SJSA1 (cell line): ENCODE measurements around the gene MYH13. TPM values are rescaled to one million over a fixed set of nuclear protein-coding genes. Genes with fewer than 3 reads are reported as not detected.
A peak's percentile ranks its signal among the peaks of the same experiment; 100 is the strongest.

Experiments used
- DNase-seq, 2 experiments: peaks; one replicate each; pipeline ENCODE4 v3.0.0-alpha.2; 2015 to 2020; ENCODE audit warnings: low spot score in 2 of 2, low read depth in 1 of 2
- H3K27ac ChIP-seq: fragments of 250-450 bp; sonication (Bioruptor Pico); 2 replicates; pipeline ENCODE4 v1.5.1; 2020; ENCODE audit warnings: mild to moderate bottlenecking, moderate library complexity
- H3K27me3 ChIP-seq: fragments of 250-450 bp; sonication (Bioruptor Pico); replicated peaks from 2 replicates; pipeline ENCODE4 v1.5.1; 2020; ENCODE audit warnings: mild to moderate bottlenecking, moderate library complexity
- H3K36me3 ChIP-seq: fragments of 250-450 bp; sonication (Bioruptor Pico); 2 replicates; pipeline ENCODE4 v1.5.1; 2020; ENCODE audit warnings: mild to moderate bottlenecking
- H3K4me1 ChIP-seq: fragments of 250-450 bp; sonication (Bioruptor Pico); replicated peaks from 2 replicates; pipeline ENCODE4 v1.6.1; 2021; ENCODE audit warnings: mild to moderate bottlenecking
- H3K4me3 ChIP-seq: fragments of 250-450 bp; sonication (Bioruptor Pico); 2 replicates; pipeline ENCODE4 v1.5.1; 2020; ENCODE audit warnings: mild to moderate bottlenecking
- H3K9me3 ChIP-seq: fragments of 250-450 bp; sonication (Bioruptor Pico); replicated peaks from 2 replicates; pipeline ENCODE4 v1.5.1; 2020; ENCODE audit warnings: mild to moderate bottlenecking
- total RNA-seq: library from RNA; depleted of rRNA; stranded (reverse); fragments of >200 nt; shearing (Covaris generic); gene quantifications from 2 replicates; pipeline ENCODE4 v1.2.3, GENCODE V29; 2014

Gene MYH13
- total RNA-seq, 1 experiment from 2014 or later = not detected

- H3K27ac ChIP-seq = no peak overlapping the region
- H3K4me1 ChIP-seq = no peaks in the 10 kb centered on the region
- no peaks in the 10 kb centered on the region for H3K27me3 ChIP-seq
- H3K36me3 ChIP-seq = no peaks in the 10 kb centered on the region
- no peak for DNase-seq
- no peaks in the 10 kb centered on the region for H3K9me3 ChIP-seq
- no peak overlapping the region for H3K4me3 ChIP-seq
Measured at GRCh38 chr17:10332515-10332914, 40.3 kb downstream of the MYH13 start.

- H3K27ac ChIP-seq = no peak overlapping the region
- DNase-seq = no peak
- H3K4me3 ChIP-seq = no peak overlapping the region
- no peaks in the 10 kb centered on the region for H3K9me3 ChIP-seq
- no peaks in the 10 kb centered on the region for H3K4me1 ChIP-seq
- no peaks in the 10 kb centered on the region for H3K36me3 ChIP-seq
- H3K27me3 ChIP-seq = no peaks in the 10 kb centered on the region
Measured at GRCh38 chr17:10328971-10329923, 43.6 kb downstream of the MYH13 start.

GRCh38 chr17:10328206-10328605 is 44.6 kb downstream of the MYH13 start:
- DNase-seq = no peak
- no peaks in the 10 kb centered on the region for H3K36me3 ChIP-seq
- no peaks in the 10 kb centered on the region for H3K9me3 ChIP-seq
- no peaks in the 10 kb centered on the region for H3K27me3 ChIP-seq
- H3K4me3 ChIP-seq = no peak overlapping the region
- no peaks in the 10 kb centered on the region for H3K4me1 ChIP-seq
- H3K27ac ChIP-seq = no peak overlapping the region

GRCh38 chr17:10327640-10328039 is 45.2 kb downstream of the MYH13 start:
- Histone ChIP-seq H3K27me3 (no peaks in the 10 kb centered on the region), H3K36me3 (no peaks in the 10 kb centered on the region), H3K4me1 (no peaks in the 10 kb centered on the region), H3K9me3 (no peaks in the 10 kb centered on the region), H3K27ac (no peak overlapping the region), H3K4me3 (no peak overlapping the region)
- DNase-seq = peak; percentile 42 to 70

- H3K4me3 ChIP-seq = no peak overlapping the region
- no peaks in the 10 kb centered on the region for H3K36me3 ChIP-seq
- no peak overlapping the region for H3K27ac ChIP-seq
- no peak for DNase-seq
- no peaks in the 10 kb centered on the region for H3K9me3 ChIP-seq
- no peaks in the 10 kb centered on the region for H3K27me3 ChIP-seq
- no peaks in the 10 kb centered on the region for H3K4me1 ChIP-seq
Measured at GRCh38 chr17:10325031-10325695, 47.6 kb downstream of the MYH13 start.

- no peaks in the 10 kb centered on the region for H3K27me3 ChIP-seq
- H3K4me3 ChIP-seq = no peak overlapping the region
- H3K4me1 ChIP-seq = no peaks in the 10 kb centered on the region
- no peaks in the 10 kb centered on the region for H3K9me3 ChIP-seq
- H3K27ac ChIP-seq = no peak overlapping the region
- no peak for DNase-seq
- H3K36me3 ChIP-seq = no peaks in the 10 kb centered on the region
Measured at GRCh38 chr17:10323812-10324610, 48.8 kb downstream of the MYH13 start.

GRCh38 chr17:10318535-10318934 is 54.3 kb downstream of the MYH13 start:
- no peaks in the 10 kb centered on the region for H3K9me3 ChIP-seq
- H3K4me1 ChIP-seq = no peaks in the 10 kb centered on the region
- no peak for DNase-seq
- H3K36me3 ChIP-seq = no peaks in the 10 kb centered on the region
- H3K27ac ChIP-seq = no peak overlapping the region
- H3K4me3 ChIP-seq = no peak overlapping the region
- no peaks in the 10 kb centered on the region for H3K27me3 ChIP-seq

GRCh38 chr17:10317543-10317834 is 55.3 kb downstream of the MYH13 start:
- no peak for DNase-seq
- H3K27ac ChIP-seq = no peak overlapping the region
- no peaks in the 10 kb centered on the region for H3K27me3 ChIP-seq
- H3K4me1 ChIP-seq = no peaks in the 10 kb centered on the region
- no peaks in the 10 kb centered on the region for H3K36me3 ChIP-seq
- no peaks in the 10 kb centered on the region for H3K9me3 ChIP-seq
- no peak overlapping the region for H3K4me3 ChIP-seq

GRCh38 chr17:10316801-10317542 is 55.8 kb downstream of the MYH13 start:
- no peaks in the 10 kb centered on the region for H3K4me1 ChIP-seq
- H3K27me3 ChIP-seq = no peaks in the 10 kb centered on the region
- no peaks in the 10 kb centered on the region for H3K36me3 ChIP-seq
- no peak overlapping the region for H3K4me3 ChIP-seq
- peak; percentile 27 to 60 for DNase-seq
- H3K27ac ChIP-seq = no peak overlapping the region
- no peaks in the 10 kb centered on the region for H3K9me3 ChIP-seq

GRCh38 chr17:10314329-10314728 is 58.5 kb downstream of the MYH13 start:
- Histone ChIP-seq H3K27me3 (no peaks in the 10 kb centered on the region), H3K4me3 (no peak overlapping the region), H3K27ac (no peak overlapping the region), H3K36me3 (no peaks in the 10 kb centered on the region), H3K4me1 (no peaks in the 10 kb centered on the region), H3K9me3 (no peaks in the 10 kb centered on the region)
- no peak for DNase-seq

- Histone ChIP-seq H3K27ac (no peak overlapping the region), H3K9me3 (no peaks in the 10 kb centered on the region), H3K4me1 (no peaks in the 10 kb centered on the region), H3K27me3 (no peaks in the 10 kb centered on the region), H3K4me3 (no peak overlapping the region), H3K36me3 (no peaks in the 10 kb centered on the region)
- DNase-seq = no peak
Measured at GRCh38 chr17:10313037-10313672, 59.7 kb downstream of the MYH13 start.

GRCh38 chr17:10311131-10311530 is 61.7 kb downstream of the MYH13 start:
- DNase-seq = no peak
- Histone ChIP-seq H3K27ac (no peak overlapping the region), H3K4me3 (no peak overlapping the region), H3K9me3 (no peaks in the 10 kb centered on the region), H3K4me1 (no peaks in the 10 kb centered on the region), H3K36me3 (no peaks in the 10 kb centered on the region), H3K27me3 (no peaks in the 10 kb centered on the region)
